CD4-positive, alpha-beta T cell treated with Interleukin-15 for 4 hours (primary cell): ENCODE data around the gene CCSER1.
"Not testable (repeated sequence)": the region's sequence is repeated elsewhere in the genome, so short reads cannot be mapped to it uniquely, and the experiment has no call there.

Experiments used
- DNase-seq: peaks from one replicate; pipeline ENCODE4 v3.0.0-alpha.2; 2020; ENCODE audit warnings: low spot score

Gene CCSER1

DNA sequence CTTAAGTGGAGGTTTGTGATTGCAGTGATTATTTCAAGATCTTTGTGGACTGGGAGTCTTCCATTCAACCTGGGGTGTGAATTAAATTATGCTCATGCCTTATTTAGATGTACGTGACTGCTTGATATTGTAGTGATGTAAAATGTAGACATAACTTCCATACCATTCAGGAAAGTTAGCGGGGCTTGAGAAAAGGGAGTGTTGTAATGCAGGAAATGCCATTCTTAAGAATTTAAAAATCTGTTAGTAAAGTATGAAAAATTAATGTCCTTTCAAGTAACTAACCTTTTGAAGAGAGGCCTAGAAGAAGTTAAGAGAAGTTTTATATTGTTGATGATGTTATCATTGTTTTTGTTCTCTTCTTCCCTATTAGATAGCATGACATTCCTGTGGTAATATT is 318.2 kb downstream of the CCSER1 start:
- no peak for DNase-seq

DNA sequence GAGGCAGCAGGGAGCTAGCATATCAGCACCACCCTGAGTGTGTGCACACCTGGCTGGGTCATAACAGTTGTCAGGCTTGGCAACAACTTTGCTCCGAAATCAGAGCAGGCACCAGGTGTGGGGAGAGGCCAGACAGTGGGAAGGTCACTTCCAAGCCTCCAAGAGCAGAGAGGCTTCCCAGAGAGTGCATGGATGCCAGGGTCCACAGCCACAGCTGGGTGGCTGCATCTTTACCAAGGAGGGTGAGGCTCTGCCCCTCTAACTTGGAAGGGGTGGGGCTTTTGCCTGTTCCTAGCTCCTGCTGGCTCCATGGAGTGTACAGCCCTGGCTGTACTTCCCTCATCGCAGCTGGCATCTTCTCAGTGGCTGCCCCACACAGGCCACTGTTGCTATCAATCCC is 322.4 kb downstream of the CCSER1 start:
- no peak for DNase-seq

DNA sequence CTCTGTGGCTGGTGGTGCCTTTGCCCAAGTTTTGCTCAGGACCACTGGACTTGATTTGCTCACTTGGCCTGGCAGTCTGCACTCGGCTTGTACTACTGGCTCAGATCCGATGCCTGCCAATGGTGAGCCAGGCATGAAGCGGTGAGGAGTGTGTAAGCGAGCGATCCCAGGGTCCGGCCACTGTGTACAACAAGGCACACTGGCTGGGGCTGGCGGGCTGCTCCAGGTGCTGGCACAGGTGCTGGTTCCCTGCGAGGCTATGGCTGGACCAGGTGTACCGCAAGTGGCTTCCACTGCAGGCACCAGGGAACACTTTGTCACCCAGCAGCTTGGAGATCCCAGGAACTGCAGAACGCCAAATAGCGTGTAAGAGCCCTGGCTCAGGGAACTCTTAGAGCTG is 329.7 kb downstream of the CCSER1 start:
- no peak for DNase-seq

DNA sequence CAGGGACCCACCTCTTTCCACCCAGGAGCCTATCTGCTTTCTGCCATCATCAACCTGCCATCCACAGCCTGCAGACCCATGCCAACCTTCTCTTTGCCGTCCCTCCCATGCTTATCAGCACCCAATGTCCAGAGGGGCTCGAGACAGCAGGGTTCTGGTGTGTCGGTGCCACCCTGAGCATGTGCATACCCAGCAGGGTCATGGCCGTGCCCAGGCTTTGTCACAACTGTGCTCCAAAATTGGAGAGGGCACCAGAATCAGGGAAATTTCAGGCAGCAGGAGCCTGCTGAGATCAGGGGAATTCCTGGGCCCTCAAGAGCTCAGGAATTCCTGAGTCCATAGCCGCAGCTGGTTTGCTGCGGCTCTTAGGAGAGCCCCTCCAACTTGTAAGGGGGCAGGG is 330.6 kb downstream of the CCSER1 start:
- DNase-seq, result no peak

DNA sequence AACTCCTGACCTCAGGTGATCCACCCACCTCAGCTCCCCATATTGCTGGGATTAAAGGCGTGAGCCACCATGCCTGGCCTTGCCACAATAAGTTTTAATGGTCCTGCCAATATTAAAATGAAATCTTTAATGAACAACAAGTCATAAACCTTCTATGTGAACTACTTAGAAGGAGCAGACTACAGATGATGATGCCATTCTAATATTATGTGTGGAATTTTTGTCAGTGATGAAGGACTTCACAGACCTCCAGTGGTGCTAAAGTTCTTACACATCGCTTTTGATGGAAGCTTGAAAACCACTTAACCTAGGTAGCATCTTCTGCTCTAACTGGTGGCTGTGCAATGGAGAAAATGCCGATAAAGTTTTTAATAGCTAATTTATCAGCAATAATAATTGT is 331.4 kb downstream of the CCSER1 start:
- DNase-seq, result no peak

DNA sequence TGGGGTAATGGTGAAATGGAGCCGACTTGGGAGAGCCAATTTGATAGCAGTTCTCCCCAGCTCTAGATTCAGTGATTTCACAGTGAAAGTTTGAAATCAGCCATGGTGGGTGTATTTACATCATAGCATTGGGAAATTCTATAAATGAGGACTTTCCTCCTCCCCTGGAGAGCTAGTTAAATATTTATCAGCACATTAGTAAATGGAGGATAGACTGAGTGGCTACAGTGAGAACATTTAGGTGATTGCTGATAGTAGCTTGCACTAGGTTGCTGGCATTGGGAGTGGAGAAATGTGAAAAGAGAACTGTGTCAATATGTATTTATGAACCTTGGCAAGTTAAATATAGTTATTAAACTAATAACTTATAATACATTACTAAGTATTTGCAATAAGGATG is 347.3 kb downstream of the CCSER1 start:
- no peak for DNase-seq

DNA sequence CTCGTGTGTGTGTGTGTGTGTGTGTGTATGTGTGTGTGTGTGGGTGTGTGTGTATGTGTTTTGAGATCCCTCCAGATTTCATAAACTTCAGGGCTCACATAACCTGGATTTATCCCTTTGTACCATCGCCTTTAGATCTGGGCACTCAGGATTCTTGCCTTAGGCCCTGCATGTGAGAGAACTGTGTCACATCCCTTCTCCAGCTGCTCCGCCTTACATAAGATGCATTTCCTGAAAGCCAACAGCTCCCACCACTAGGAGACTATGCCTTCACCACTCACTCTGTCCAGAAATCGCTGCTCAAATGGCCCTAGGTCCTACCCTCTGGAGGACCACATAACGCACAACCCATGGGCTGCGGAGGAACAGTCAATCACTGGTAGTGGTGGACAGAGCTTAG is 348.8 kb downstream of the CCSER1 start:
- DNase-seq, result no peak

DNA sequence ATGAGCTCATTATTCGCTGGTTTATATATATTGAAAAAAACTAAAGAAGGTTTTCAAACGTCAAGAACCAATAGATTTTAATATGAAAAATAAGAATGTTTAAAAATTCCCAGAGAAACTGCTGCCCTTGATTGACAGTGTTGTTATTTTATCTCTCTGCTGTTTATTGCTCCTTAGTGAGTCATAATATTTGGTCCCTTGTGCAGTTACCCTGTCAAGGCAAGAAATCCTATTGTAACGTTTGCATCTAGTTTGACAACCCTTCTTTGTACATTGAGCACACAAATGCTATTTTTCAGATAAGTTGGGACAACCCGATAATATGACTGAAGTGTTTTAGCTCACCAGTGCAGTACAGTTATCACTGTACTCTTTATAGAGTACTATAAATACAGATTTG is 349.4 kb downstream of the CCSER1 start:
- DNase-seq, result no peak

DNA sequence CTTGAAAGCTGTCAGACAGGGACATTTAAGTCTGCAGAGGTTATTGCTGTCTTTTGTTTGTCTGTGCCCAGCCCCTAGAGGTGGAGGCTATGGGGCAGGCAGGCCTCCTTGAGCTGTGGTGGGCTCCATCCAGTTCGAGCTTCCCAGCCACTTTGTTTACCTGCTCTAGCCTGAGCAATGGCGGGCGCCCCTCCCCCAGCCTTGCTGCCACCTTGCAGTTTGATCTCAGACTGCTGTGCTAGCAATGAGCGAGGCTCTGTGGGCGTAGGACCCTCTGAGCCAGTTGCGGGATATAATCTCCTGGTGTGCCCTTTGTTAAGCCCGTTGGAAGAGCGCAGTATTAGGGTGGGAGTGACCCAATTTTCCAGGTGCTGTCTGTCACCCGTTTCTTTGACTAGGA is 357.7 kb downstream of the CCSER1 start:
- not testable (repeated sequence) for DNase-seq

DNA sequence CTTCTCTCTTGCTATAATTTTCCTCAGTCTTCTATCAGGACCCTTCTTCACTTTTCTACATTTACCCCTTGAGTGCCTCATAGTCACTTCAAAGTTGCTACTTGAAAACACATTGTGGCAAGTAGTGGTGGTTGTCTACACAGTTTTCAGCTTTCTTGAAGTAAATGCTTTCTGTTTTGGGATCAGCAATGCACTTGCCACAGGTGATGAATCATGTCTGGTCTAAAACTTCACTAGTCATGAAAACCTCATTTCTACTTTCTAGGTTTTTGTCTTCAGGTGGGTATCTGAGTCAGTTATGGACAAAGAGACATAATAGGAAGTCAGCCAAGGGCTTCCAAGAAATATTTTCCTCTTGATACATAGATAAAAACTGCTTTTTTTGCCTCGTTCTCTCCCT is 359.2 kb downstream of the CCSER1 start:
- no peak for DNase-seq

DNA sequence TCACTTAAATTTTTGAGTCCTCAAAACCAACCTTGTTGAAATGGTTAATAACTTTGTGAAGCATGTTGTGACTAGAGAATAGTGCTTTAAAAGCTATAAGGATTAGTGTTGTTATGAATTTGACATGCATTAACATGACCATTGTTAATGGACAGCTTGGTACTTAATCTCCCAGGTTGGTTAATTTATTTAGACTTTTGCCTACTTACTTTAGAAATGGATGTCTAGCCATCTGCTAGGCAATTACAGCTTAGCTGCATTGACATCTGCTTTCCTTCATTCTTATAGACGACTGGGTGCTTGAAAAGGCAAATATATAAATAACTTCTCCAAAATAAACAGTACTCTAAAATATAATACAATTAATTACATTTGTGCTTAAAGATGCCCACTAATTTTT is 368.0 kb downstream of the CCSER1 start:
- DNase-seq, result no peak

DNA sequence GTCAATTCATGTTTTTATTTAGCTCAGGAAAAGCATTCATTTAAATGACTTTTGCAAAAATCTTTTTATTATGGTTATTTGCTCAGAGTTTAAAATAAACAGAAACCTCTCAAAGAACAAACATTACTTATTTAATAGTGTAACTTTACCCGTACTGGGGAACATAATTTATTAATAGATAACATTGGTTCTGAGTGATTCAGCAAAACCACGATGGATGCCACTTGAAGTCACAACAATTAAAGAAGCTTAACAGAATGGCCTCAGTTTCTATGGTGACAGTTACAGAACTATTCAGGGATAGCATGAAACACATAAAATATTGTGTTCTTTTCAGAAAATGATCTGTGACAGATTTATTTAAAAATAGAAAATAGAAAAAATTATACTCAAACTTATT is 368.7 kb downstream of the CCSER1 start:
- DNase-seq, result no peak

DNA sequence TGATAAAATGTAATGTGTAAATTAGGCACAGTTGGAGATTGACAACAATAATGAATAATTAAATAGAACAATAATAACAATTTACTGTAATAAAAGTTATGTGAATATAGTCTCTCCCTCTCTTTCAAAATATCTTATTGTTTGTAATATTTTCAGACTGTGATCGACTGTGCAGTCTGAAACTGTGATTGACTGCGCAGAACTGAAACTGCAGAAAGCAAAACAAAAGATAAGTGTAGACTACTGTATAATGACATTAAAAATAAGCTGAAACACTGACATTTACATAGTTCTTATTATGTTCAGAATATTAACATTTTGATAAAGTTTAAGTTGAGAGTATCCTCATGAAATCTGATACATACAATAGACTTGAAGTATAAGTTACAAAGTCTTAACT is 371.0 kb downstream of the CCSER1 start:
- DNase-seq, result no peak

DNA sequence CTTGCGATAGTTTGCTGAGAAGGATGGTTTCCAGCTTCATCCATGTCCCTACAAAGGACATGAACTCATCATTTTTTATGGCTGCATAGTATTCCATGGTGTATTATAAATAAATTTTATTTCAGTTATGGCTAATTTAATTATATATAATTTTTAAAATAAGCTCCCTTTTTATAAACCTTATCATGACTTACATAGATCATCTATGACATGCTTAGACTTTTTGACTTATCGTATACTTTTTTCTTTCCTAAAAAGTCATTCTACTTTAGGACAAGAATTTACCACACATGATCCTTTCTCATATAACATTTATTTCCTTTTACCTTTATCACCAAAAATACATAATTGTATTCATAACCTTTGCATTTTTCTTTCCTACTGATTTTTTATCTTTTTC is 376.5 kb downstream of the CCSER1 start:
- no peak for DNase-seq

DNA sequence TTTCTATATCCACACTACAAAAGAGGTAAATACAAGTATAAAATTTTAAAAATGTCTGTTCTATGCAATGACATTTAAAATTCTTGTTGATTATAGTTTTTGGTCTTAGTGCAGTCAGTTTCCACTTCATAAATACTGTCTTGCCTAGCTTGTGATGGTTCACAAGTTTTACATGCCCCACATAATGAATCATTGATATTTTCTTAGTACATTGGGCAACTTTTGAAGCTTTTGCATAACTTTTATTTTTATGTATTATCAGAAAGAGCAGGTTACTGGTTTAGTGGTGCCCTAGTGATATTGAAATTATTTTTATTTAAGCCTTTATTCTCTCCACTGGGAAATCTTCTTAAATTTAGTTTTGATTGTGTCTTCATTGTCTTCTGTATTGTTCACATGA is 388.0 kb downstream of the CCSER1 start:
- DNase-seq, result no peak

DNA sequence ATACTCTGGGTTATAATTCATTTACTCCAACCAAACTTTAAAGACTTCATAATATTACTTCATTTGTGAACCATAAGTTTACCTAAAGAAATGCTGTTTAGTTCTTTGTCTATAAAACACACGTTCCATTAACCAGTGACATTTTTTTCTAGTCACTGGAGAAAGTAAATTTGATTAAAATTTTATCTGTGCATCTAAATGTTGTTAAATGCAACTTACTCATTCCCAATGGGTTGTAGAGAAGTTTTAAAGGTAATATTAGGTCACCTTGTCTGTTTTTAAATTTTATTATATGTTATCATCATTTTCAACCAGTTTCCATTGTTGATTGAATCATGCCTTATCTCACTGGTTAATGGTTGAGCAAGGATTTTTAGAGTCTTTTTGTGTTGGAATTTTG is 401.4 kb downstream of the CCSER1 start:
- no peak for DNase-seq

DNA sequence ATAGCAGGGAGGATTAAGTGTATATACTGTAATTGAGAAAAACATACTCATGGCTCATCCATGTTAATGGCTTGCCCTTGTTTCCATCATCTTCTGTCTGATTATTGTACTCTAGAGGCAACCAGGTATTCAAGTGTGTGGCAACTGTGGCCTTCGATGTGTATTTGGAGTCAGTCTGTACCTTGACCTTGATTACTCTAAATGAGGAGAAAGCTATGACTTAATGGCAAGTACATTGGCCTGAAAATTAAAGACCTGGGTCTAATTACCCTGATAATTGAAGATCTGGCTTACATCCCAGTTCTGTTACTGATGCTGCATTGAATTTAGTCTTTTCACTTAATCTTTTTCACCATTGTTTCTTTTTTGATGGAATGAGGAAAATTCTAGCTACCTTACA is 409.2 kb downstream of the CCSER1 start:
- no peak for DNase-seq

DNA sequence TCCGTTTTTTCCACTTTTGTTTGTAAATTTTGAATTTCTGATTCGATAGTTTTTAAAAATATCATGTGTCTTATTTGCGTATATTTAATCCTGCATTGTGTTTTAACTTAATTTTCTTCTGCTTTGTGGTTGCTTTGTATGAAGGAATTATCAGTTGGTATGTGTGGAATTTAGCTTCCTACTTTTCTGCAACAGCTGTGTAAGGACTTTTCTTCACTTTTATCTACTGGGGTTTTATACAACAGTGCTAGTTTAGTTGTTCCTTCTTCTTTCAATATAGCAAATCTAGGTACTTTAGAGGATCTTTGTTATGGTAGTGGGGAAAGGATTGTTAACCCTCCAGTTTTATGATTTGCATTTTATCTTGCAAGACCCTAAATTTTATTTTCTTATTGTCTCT is 410.3 kb downstream of the CCSER1 start:
- DNase-seq, result no peak

DNA sequence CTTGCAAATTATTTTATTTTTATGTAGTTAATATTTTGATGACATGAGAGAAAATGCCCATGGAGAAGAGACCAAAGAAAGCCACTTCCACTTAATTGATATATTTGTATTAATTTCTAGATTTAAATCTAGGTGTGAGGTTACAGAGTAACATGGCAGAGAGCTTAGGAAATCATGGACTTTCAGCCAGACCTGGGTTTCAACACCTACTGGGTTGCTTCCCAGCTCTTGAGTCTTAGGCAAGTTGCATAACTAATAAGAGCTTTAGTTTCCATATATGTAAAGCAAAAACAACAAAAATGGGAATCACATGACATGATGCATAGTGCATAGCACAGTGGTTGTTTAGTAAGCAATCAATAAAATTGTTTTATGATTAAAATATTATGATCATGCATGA is 413.3 kb downstream of the CCSER1 start:
- no peak for DNase-seq

DNA sequence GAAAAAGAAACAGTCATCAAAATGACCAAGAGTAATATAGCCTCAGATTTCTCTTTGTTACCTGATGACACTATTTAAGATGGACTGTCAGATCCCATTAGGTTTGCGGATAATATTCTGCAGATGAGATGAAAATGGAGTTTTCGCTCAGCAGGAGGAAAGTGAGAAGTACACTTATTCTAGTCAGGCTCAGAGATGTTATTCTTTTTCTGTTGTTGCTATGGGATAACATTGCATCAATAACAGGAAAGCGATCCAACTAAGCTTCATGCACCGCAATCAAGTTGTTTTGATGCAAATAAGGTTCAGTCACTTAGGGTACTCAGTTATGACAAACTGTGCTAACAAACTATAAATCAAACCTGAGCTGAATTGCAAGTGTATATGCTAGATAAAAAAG is 415.0 kb downstream of the CCSER1 start:
- DNase-seq, result no peak

DNA sequence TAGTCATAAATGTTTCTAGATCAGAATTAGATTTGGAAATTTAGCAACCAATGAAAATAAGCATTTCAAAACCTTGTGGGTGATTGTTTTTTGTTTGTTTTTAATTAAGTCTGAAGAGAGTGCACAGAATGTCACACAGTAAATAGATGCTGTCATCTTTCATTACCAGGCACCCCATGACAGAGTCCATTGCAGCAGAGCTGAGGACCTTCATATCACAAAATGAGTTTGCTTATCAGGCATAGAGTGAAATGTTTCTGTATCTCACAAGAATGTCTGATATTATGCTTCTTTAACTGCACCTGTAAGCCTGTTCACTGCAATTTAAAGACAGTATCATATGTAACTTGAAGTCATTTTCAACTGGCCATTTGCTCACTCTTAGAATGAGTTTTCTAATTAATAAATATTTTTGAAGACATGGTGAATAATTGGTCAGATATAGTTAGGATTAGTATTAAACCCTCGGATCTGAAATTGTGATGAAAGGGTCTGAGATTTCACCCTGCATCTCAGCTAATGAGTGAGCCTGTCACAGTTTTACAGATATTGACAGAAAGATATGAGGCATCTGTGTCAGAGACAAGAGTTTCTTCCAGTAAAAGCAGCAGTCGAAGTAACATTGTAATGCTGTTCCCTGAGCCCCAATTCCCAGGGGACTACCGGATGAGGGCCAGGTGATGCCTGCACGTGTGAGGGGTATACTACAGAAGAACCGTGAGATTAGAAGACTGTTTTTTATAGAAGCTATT is 416.4 kb downstream of the CCSER1 start:
- DNase-seq, result no peak

DNA sequence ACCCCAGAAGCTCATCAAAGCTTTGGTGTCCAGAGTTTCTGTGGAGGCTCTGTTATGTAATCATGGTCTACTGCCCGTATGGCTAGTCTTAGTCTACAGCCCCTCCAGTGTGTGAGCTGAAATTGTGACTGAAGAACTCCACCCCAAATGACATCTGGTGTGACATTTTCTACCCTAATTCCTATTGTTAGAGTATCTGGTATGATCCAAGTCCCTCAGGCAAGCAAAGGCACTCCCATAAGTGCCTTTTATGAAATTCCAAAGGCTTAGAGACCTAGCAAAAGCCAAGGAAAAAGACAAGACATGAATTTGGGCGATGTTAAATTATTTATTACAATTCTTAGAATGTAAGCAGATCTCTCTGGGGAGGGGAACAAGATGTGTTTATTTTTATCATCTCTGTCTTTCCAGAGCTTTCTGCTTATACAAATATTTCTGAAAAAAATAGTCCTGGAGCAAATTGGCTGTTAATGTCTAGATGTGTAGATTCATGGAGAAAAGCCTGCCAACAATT is 417.4 kb downstream of the CCSER1 start:
- DNase-seq, result no peak

DNA sequence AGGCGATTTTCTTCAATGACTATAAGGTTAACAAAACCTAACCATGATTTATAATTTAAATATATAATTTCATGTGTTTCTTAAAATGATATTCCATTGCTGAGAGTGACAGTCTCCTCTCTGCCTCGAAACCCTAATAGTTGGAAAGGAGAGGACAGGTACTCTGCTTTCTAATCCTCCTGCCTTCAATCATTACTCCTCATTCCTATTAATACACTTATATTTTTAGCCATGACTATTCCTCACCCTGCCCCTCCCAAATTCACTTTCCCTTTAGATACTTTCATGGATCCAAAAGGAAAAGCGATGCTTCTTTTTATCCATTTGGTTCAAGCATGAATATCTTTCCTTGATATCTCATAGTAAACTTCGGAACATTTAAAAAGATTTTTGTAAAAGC is 418.2 kb downstream of the CCSER1 start:
- DNase-seq, result no peak

DNA sequence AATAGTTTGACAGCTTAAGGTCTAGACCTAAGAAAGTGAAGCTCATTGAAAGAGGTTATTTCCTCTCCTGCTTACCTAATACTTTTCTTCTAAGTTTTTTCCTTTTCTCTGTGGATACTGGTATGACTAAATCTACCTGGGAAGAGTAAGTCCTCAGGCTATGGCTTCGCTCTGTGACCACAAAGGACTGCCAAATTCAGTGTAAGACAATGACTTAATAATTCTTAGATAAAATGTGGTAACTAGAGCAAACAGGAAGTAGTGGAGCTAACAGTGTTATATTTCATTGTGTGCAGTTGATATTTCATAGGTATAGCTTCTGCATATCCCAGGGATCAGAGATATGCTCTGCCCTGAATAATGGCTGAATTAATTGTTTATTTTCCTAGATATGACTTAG is 418.9 kb downstream of the CCSER1 start:
- peak; percentile 1 for DNase-seq
